ENCODE results near the gene NFATC2. TPM values are rescaled to one million over a fixed set of nuclear protein-coding genes. Genes with fewer than 3 reads are reported as not detected.

Gene NFATC2
- total RNA-seq, 1 donor from 2014 or later = 3.9 TPM

- Mint-ChIP-seq H3K9me3 (ENCODE audit: unreplicated experiment) (no peaks in the 10 kb centered on the region), H3K4me3 (ENCODE audit: unreplicated experiment) (no peak overlapping the region), H3K4me1 (ENCODE audit: low read depth, unreplicated experiment) (peaks cover 17% of the 10 kb centered on the region), H3K36me3 (ENCODE audit: low read depth, unreplicated experiment) (peaks cover 3% of the 10 kb centered on the region), H3K27me3 (ENCODE audit: low read depth, unreplicated experiment) (no peaks in the 10 kb centered on the region), H3K27ac (ENCODE audit: unreplicated experiment) (no peak overlapping the region)
- H2AFZ ChIP-seq (ENCODE audit: low read depth, low read length) = no peak overlapping the region
- DNase-seq (ENCODE audit: low read depth) (no peak), FAIRE-seq (no peak)
- H3K27ac ChIP-seq (ENCODE audit: low read depth, low read length) = no peak overlapping the region
- H3K4me2 ChIP-seq (ENCODE audit: low read length) = no peak overlapping the region
- TF ChIP-seq CTCF (IDR thresholded peaks at IDR 0.05; ENCODE audit: insufficient read depth, low read depth, low read length) (no peak), EZH2 (IDR thresholded peaks at IDR 0.05; ENCODE audit: insufficient read depth, low read length) (no peak)
- no peaks in the 10 kb centered on the region for H3K36me3 ChIP-seq (ENCODE audit: insufficient read depth, low read length)
- no peak overlapping the region for H3K4me3 ChIP-seq (ENCODE audit: insufficient read depth, low read depth, low read length)
- no peaks in the 10 kb centered on the region for H3K79me2 ChIP-seq (ENCODE audit: insufficient read depth, low read length)
- H4K20me1 ChIP-seq (ENCODE audit: insufficient read depth, low read length) = peaks cover 26% of the 10 kb centered on the region
- H3K27me3 ChIP-seq (ENCODE audit: insufficient read depth, low read length) = no peaks in the 10 kb centered on the region
- no peaks in the 10 kb centered on the region for H3K9me3 ChIP-seq (ENCODE audit: insufficient read depth, low read depth, low read length)
- H3K9ac ChIP-seq (ENCODE audit: low read length) = no peak overlapping the region
- no peaks in the 10 kb centered on the region for H3K4me1 ChIP-seq (ENCODE audit: insufficient read depth, low read length)
Observed at GRCh38 chr20:51512645-51513044, 29.9 kb downstream of the NFATC2 start.

GRCh38 chr20:51511861-51512619 lies 30.5 kb downstream of the NFATC2 start:
- Mint-ChIP-seq H3K9me3 (ENCODE audit: unreplicated experiment) (no peaks in the 10 kb centered on the region), H3K27me3 (ENCODE audit: low read depth, unreplicated experiment) (no peaks in the 10 kb centered on the region), H3K4me1 (ENCODE audit: low read depth, unreplicated experiment) (peaks cover 17% of the 10 kb centered on the region), H3K36me3 (ENCODE audit: low read depth, unreplicated experiment) (peaks cover 5% of the 10 kb centered on the region), H3K4me3 (ENCODE audit: unreplicated experiment) (no peak overlapping the region), H3K27ac (ENCODE audit: unreplicated experiment) (no peak overlapping the region)
- TF ChIP-seq EZH2 (IDR thresholded peaks at IDR 0.05; ENCODE audit: insufficient read depth, low read length) (no peak), CTCF (IDR thresholded peaks at IDR 0.05; ENCODE audit: insufficient read depth, low read depth, low read length) (no peak)
- no peak overlapping the region for H3K27ac ChIP-seq (ENCODE audit: low read depth, low read length)
- no peak overlapping the region for H3K4me2 ChIP-seq (ENCODE audit: low read length)
- no peak overlapping the region for H2AFZ ChIP-seq (ENCODE audit: low read depth, low read length)
- no peaks in the 10 kb centered on the region for H3K36me3 ChIP-seq (ENCODE audit: insufficient read depth, low read length)
- no peak for FAIRE-seq
- no peaks in the 10 kb centered on the region for H3K27me3 ChIP-seq (ENCODE audit: insufficient read depth, low read length)
- peaks cover 22% of the 10 kb centered on the region for H4K20me1 ChIP-seq (ENCODE audit: insufficient read depth, low read length)
- H3K9ac ChIP-seq (ENCODE audit: low read length) = no peak overlapping the region
- H3K4me1 ChIP-seq (ENCODE audit: insufficient read depth, low read length) = peaks cover 6% of the 10 kb centered on the region
- no peak for DNase-seq (ENCODE audit: low read depth)
- H3K79me2 ChIP-seq (ENCODE audit: insufficient read depth, low read length) = no peaks in the 10 kb centered on the region
- no peaks in the 10 kb centered on the region for H3K9me3 ChIP-seq (ENCODE audit: insufficient read depth, low read depth, low read length)
- no peak overlapping the region for H3K4me3 ChIP-seq (ENCODE audit: insufficient read depth, low read depth, low read length)

- no peak overlapping the region for H3K27ac ChIP-seq (ENCODE audit: low read depth, low read length)
- Mint-ChIP-seq H3K4me1 (ENCODE audit: low read depth, unreplicated experiment) (peaks cover 17% of the 10 kb centered on the region), H3K27me3 (ENCODE audit: low read depth, unreplicated experiment) (no peaks in the 10 kb centered on the region), H3K27ac (ENCODE audit: unreplicated experiment) (no peak overlapping the region), H3K36me3 (ENCODE audit: low read depth, unreplicated experiment) (peaks cover 4% of the 10 kb centered on the region), H3K4me3 (ENCODE audit: unreplicated experiment) (no peak overlapping the region), H3K9me3 (ENCODE audit: unreplicated experiment) (no peaks in the 10 kb centered on the region)
- no peak for FAIRE-seq
- H3K27me3 ChIP-seq (ENCODE audit: insufficient read depth, low read length) = no peaks in the 10 kb centered on the region
- H3K79me2 ChIP-seq (ENCODE audit: insufficient read depth, low read length) = no peaks in the 10 kb centered on the region
- no peak for DNase-seq (ENCODE audit: low read depth)
- H3K4me1 ChIP-seq (ENCODE audit: insufficient read depth, low read length) = peaks cover 11% of the 10 kb centered on the region
- no peaks in the 10 kb centered on the region for H3K9me3 ChIP-seq (ENCODE audit: insufficient read depth, low read depth, low read length)
- H3K9ac ChIP-seq (ENCODE audit: low read length) = no peak overlapping the region
- TF ChIP-seq CTCF (IDR thresholded peaks at IDR 0.05; ENCODE audit: insufficient read depth, low read depth, low read length) (no peak), EZH2 (IDR thresholded peaks at IDR 0.05; ENCODE audit: insufficient read depth, low read length) (no peak)
- H3K4me3 ChIP-seq (ENCODE audit: insufficient read depth, low read depth, low read length) = no peak overlapping the region
- peak overlapping the region; percentile 6 for H3K4me2 ChIP-seq (ENCODE audit: low read length)
- no peak overlapping the region for H2AFZ ChIP-seq (ENCODE audit: low read depth, low read length)
- H4K20me1 ChIP-seq (ENCODE audit: insufficient read depth, low read length) = peaks cover 24% of the 10 kb centered on the region
- H3K36me3 ChIP-seq (ENCODE audit: insufficient read depth, low read length) = no peaks in the 10 kb centered on the region
Observed at GRCh38 chr20:51510936-51511605, 31.4 kb downstream of the NFATC2 start.

Data from astrocyte (in vitro differentiated cells and primary cell).